Middle frontal gyrus (tissue), 1 donor: ENCODE results near the gene TDRKH.

Experiments used
- DNase-seq: peaks from one replicate; pipeline ENCODE4 v3.0.0-alpha.2; 2015; ENCODE audit warnings: low spot score; ENCODE audit errors: extremely low spot score

Gene TDRKH

GRCh38 chr1:151790071-151790939, at the start of gene TDRKH:
TSS of gene TDRKH (minus strand) at chr1:151790500. CDS start at chr1:151783022, 7,478 bp downstream.
- peak; percentile 96 for DNase-seq

GRCh38 chr1:151839457-151840403, 49.4 kb upstream of the TDRKH start, which contains the start of gene C2CD4D:
TSS of gene C2CD4D (minus strand) at chr1:151839820. CDS start at chr1:151838989, 831 bp downstream.
- peak; percentile 49 for DNase-seq

GRCh38 chr1:151839082-151839412, 48.7 kb upstream of the TDRKH start:
- DNase-seq = no peak

- no peak for DNase-seq
These were observed 48.2 kb upstream of the TDRKH start for GRCh38 chr1:151838222-151839081.

GRCh38 chr1:151837884-151838221, 47.6 kb upstream of the TDRKH start:
- DNase-seq = no peak

- no peak for DNase-seq
These were observed 46.9 kb upstream of the TDRKH start for GRCh38 chr1:151837197-151837596.

GRCh38 chr1:151835596-151835995, 45.3 kb upstream of the TDRKH start:
- no peak for DNase-seq

- DNase-seq = no peak
These were observed 43.9 kb upstream of the TDRKH start for GRCh38 chr1:151834239-151834638.

- DNase-seq = no peak
These were observed 43.0 kb upstream of the TDRKH start for GRCh38 chr1:151833172-151833900.

GRCh38 chr1:151832318-151832980, 42.1 kb upstream of the TDRKH start:
- DNase-seq = no peak

- no peak for DNase-seq
These were observed 41.3 kb upstream of the TDRKH start, which contains the start of gene RORC for GRCh38 chr1:151831605-151832004. TSS of gene RORC (minus strand) at chr1:151831802. CDS start at chr1:151831764, 38 bp downstream.

- no peak for DNase-seq
These were observed 40.9 kb upstream of the TDRKH start for GRCh38 chr1:151831256-151831591.

- DNase-seq = no peak
These were observed 39.8 kb upstream of the TDRKH start for GRCh38 chr1:151830055-151830454.

GRCh38 chr1:151829352-151830046, 39.2 kb upstream of the TDRKH start:
- DNase-seq = no peak

GRCh38 chr1:151828921-151829320, 38.6 kb upstream of the TDRKH start:
- DNase-seq = no peak

GRCh38 chr1:151827853-151828252, 37.6 kb upstream of the TDRKH start:
- no peak for DNase-seq

- no peak for DNase-seq
These were observed 35.7 kb upstream of the TDRKH start for GRCh38 chr1:151825751-151826660.

- no peak for DNase-seq
These were observed 34.9 kb upstream of the TDRKH start for GRCh38 chr1:151825204-151825603.
